SK-N-SH (cell line): ENCODE data around the gene KIAA0513. TPM values are rescaled to one million over a fixed set of nuclear protein-coding genes. Genes with fewer than 3 reads are reported as not detected.

Experiments used
- CTCF ChIA-PET: fragments of 300-600, 350-600 bp; formaldehyde crosslinking; extraction: SDS; loops from one replicate; lab custom pipeline; 2021; lab: Yijun Ruan, JAX
- POLR2A ChIA-PET: fragments of 350-600 bp; sonication (Branson Sonifier 250); formaldehyde crosslinking; extraction: SDS; loops from one replicate; lab custom pipeline; 2020; ENCODE audit warnings: antibody characterized with exemption, inconsistent platforms; lab: Yijun Ruan, JAX
- DNase-seq: peaks from one replicate; pipeline ENCODE4 v3.0.0; 2012
- H2AFZ ChIP-seq: fragments of 200-600 bp; sonication (generic); 2 replicates; pipeline ENCODE4 v1.8.1; 2016; ENCODE audit warnings: antibody characterized with exemption, mild to moderate bottlenecking, low read depth
- H3F3A ChIP-seq: fragments of 200-600 bp; sonication (generic); replicated peaks from 2 replicates; pipeline ENCODE3; 2016; ENCODE audit warnings: antibody characterized with exemption, mild to moderate bottlenecking; ENCODE audit not compliant: insufficient read depth
- H3K27ac ChIP-seq, 2 experiments: fragments of 200-500 bp in 1 of 2; fragments of 200-600 bp in 1 of 2; sonication (Bioruptor generic) in 1 of 2; sonication (generic), shearing (Covaris generic) in 1 of 2; 2 replicates each; pipeline versions ENCODE4 v1.5.1 to v1.6.1; 2014 to 2016; ENCODE audit warnings: low read depth in 2 of 2, inconsistent platforms in 1 of 2, low read length in 1 of 2, mild to moderate bottlenecking in 1 of 2, mixed read lengths in 1 of 2
- H3K27me3 ChIP-seq: fragments of 200-600 bp; sonication (generic), shearing (Covaris generic); 2 replicates; pipeline ENCODE4 v1.6.1; 2016; ENCODE audit warnings: mixed run types; ENCODE audit not compliant: insufficient read depth
- H3K36me3 ChIP-seq, 2 experiments: fragments of 200-500 bp in 1 of 2; fragments of 200-600 bp in 1 of 2; sonication (Bioruptor generic) in 1 of 2; sonication (generic) in 1 of 2; replicated peaks in 1 of 2; 2 replicates each; pipeline versions ENCODE3 to v1.5.1; 2014 to 2016; ENCODE audit warnings: low read length in 1 of 2, mild to moderate bottlenecking in 1 of 2; ENCODE audit not compliant: insufficient read depth in 2 of 2, control insufficient read depth in 1 of 2
- H3K4me1 ChIP-seq, 2 experiments: fragments of 200-500 bp in 1 of 2; fragments of 200-600 bp in 1 of 2; sonication (Bioruptor generic) in 1 of 2; sonication (generic), shearing (Covaris generic) in 1 of 2; 2 replicates each; pipeline versions ENCODE4 v1.5.1 to v1.6.1; 2014 to 2016; ENCODE audit warnings: low read depth in 1 of 2, low read length in 1 of 2, mixed run types in 1 of 2; ENCODE audit not compliant: insufficient read depth in 2 of 2, control insufficient read depth in 1 of 2
- H3K4me2 ChIP-seq: fragments of 200-600 bp; sonication (generic), shearing (Covaris generic); 2 replicates; pipeline ENCODE4 v1.6.1; 2017; ENCODE audit warnings: mixed run types
- H3K4me3 ChIP-seq, 2 experiments: fragments of 200-500 bp in 1 of 2; fragments of 200-600 bp in 1 of 2; sonication (Bioruptor generic) in 1 of 2; sonication (generic), shearing (Covaris generic) in 1 of 2; 2 replicates each; pipeline versions ENCODE4 v1.5.1 to v1.8.1; 2014 to 2016; ENCODE audit warnings: low read depth in 2 of 2, inconsistent platforms in 1 of 2, low read length in 1 of 2, mild to moderate bottlenecking in 1 of 2, mixed read lengths in 1 of 2, moderate library complexity in 1 of 2
- H3K79me2 ChIP-seq: fragments of 200-600 bp; sonication (generic); 2 replicates; pipeline ENCODE4 v1.8.1; 2017; ENCODE audit warnings: mild to moderate bottlenecking; ENCODE audit not compliant: insufficient read depth
- H3K9ac ChIP-seq: fragments of 200-600 bp; sonication (generic); 2 replicates; pipeline ENCODE4 v1.6.1; 2017; ENCODE audit warnings: mixed run types
- H3K9me2 ChIP-seq: fragments of 200-600 bp; sonication (generic); 2 replicates; pipeline ENCODE4 v1.6.1; 2017; ENCODE audit warnings: mixed run types
- H3K9me3 ChIP-seq: fragments of 200-600 bp; sonication (generic); 2 replicates; pipeline ENCODE4 v1.6.1; 2017; ENCODE audit warnings: mixed run types, mild to moderate bottlenecking, moderate library complexity
- H4K20me1 ChIP-seq: fragments of 200-600 bp; sonication (generic); 2 replicates; pipeline ENCODE4 v1.6.1; 2017; ENCODE audit warnings: mild to moderate bottlenecking, mixed run types; ENCODE audit not compliant: insufficient read depth
- ELF1 ChIP-seq: IDR thresholded peaks from 2 replicates; pipeline ENCODE4 v1.4.0; 2012
- EZH2phosphoT487 ChIP-seq: fragments of 200-600 bp; sonication (generic); IDR thresholded peaks from 2 replicates; pipeline ENCODE4 v1.6.1; 2017; ENCODE audit warnings: low read depth, mixed run types, mild to moderate bottlenecking, antibody characterized with exemption, moderate library complexity, borderline replicate concordance
- FOXJ3 ChIP-seq: sonication (generic); formaldehyde crosslinking; IDR thresholded peaks from 2 replicates; pipeline ENCODE4 v1.5.1; 2020; ENCODE audit warnings: mild to moderate bottlenecking, missing genetic modification reagents
- FOXM1 ChIP-seq: IDR thresholded peaks from 2 replicates; pipeline ENCODE4 v1.4.0; 2012; ENCODE audit warnings: low read depth, mild to moderate bottlenecking
- GABPA ChIP-seq: IDR thresholded peaks from 2 replicates; pipeline ENCODE4 v1.4.0; 2012; ENCODE audit warnings: low read depth, mild to moderate bottlenecking
- JUND ChIP-seq: IDR thresholded peaks from 2 replicates; pipeline ENCODE4 v1.4.0; 2012
- NFIC ChIP-seq: IDR thresholded peaks from 2 replicates; pipeline ENCODE4 v1.4.0; 2012; ENCODE audit warnings: borderline replicate concordance
- NRF1 ChIP-seq: IDR thresholded peaks from 2 replicates; pipeline ENCODE4 v1.6.1; 2012; ENCODE audit warnings: low read depth, mild to moderate bottlenecking, low read length
- POLR2AphosphoS5 ChIP-seq: IDR thresholded peaks from 2 replicates; pipeline ENCODE4 v1.6.1; 2012; ENCODE audit warnings: low read depth, low read length
- RAD21 ChIP-seq: IDR thresholded peaks from 2 replicates; pipeline ENCODE4 v1.6.1; 2012; ENCODE audit warnings: mild to moderate bottlenecking, low read length
- RXRA ChIP-seq: IDR thresholded peaks from 2 replicates; pipeline ENCODE4 v1.4.0; 2012; ENCODE audit warnings: low read depth, mild to moderate bottlenecking, borderline replicate concordance
- YY1 ChIP-seq: IDR thresholded peaks from 2 replicates; pipeline ENCODE4 v1.4.0; 2012; ENCODE audit warnings: low read depth, mild to moderate bottlenecking
- WGBS: methylation state at CpG from one replicate; pipeline ENCODE4 v1.1.6; 2017; ENCODE audit warnings: low lambda C conversion rate; 5-methylcytosine and 5-hydroxymethylcytosine counted together
- polyA plus RNA-seq, 3 experiments: library from polyadenylated mRNA; depleted of rRNA; stranded (reverse); fragments of >200 nt; gene quantifications; 2 replicates each; pipeline ENCODE4 v1.2.3, GENCODE V29; 2012
- TF ChIP-seq, protein P1 (sequence below): fragments of 200-600 bp; sonication (generic); IDR thresholded peaks from 2 replicates; pipeline ENCODE4 v1.6.1; 2017; ENCODE audit warnings: antibody characterized with exemption, mild to moderate bottlenecking, moderate library complexity
- TF ChIP-seq, protein P2 (sequence below): IDR thresholded peaks from 2 replicates; pipeline ENCODE4 v1.4.0; 2012; ENCODE audit warnings: low read depth, borderline replicate concordance
- TF ChIP-seq, protein P3 (sequence below): IDR thresholded peaks from 2 replicates; pipeline ENCODE4 v1.4.0; 2012; ENCODE audit warnings: low read depth, borderline replicate concordance
- TF ChIP-seq, protein P4 (sequence below): IDR thresholded peaks from 2 replicates; pipeline ENCODE4 v1.6.1; 2012; ENCODE audit warnings: mild to moderate bottlenecking, low read depth, low read length, moderate library complexity

Gene KIAA0513
- polyA plus RNA-seq, 1 of the 3 experiments (the other 2 are of a cell fraction), result 6.5 TPM

DNA sequence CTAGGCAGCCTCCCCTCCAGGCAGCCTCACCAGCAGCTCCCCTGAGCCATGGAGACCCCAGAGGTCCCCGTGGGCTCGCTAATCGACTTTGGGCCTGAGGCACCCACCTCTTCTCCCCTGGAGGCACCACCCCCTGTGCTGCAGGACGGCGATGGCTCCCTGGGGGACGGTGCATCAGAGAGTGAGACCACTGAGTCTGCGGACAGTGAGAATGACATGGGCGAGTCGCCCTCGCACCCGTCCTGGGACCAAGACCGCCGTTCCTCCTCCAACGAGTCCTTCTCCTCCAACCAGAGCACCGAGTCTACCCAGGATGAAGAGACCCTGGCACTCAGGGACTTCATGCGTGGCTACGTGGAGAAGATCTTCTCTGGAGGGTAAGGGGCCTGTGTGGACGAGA lies 39.4 kb downstream of the KIAA0513 start:
- H3K9me2 ChIP-seq, result no peaks in the 10 kb centered on the region
- H3K9ac ChIP-seq, result no peak overlapping the region
- no peak overlapping the region for H3K27ac ChIP-seq
- H3K36me3 ChIP-seq, result peaks cover 0 to 2% of the 10 kb centered on the region in 2 experiments
- 93% methylated on average over 17 of the region's 18 CpGs for WGBS
- H3K4me1 ChIP-seq, result no peaks in the 10 kb centered on the region
- no peaks in the 10 kb centered on the region for H3K27me3 ChIP-seq
- DNase-seq, result no peak
- H3F3A ChIP-seq, result no peaks in the 10 kb centered on the region
- no peak overlapping the region for H2AFZ ChIP-seq
- no peaks in the 10 kb centered on the region for H3K9me3 ChIP-seq
- H3K4me3 ChIP-seq, result no peak overlapping the region
- TF ChIP-seq NFIC, result no peak
- TF ChIP-seq YY1, result no peak
- TF ChIP-seq, protein P1, sequence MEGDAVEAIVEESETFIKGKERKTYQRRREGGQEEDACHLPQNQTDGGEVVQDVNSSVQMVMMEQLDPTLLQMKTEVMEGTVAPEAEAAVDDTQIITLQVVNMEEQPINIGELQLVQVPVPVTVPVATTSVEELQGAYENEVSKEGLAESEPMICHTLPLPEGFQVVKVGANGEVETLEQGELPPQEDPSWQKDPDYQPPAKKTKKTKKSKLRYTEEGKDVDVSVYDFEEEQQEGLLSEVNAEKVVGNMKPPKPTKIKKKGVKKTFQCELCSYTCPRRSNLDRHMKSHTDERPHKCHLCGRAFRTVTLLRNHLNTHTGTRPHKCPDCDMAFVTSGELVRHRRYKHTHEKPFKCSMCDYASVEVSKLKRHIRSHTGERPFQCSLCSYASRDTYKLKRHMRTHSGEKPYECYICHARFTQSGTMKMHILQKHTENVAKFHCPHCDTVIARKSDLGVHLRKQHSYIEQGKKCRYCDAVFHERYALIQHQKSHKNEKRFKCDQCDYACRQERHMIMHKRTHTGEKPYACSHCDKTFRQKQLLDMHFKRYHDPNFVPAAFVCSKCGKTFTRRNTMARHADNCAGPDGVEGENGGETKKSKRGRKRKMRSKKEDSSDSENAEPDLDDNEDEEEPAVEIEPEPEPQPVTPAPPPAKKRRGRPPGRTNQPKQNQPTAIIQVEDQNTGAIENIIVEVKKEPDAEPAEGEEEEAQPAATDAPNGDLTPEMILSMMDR, result no peak
- no peak for TF ChIP-seq RAD21
- no peak for TF ChIP-seq POLR2AphosphoS5
- TF ChIP-seq, protein P2, sequence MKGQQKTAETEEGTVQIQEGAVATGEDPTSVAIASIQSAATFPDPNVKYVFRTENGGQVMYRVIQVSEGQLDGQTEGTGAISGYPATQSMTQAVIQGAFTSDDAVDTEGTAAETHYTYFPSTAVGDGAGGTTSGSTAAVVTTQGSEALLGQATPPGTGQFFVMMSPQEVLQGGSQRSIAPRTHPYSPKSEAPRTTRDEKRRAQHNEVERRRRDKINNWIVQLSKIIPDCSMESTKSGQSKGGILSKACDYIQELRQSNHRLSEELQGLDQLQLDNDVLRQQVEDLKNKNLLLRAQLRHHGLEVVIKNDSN, result no peak
- TF ChIP-seq NRF1, result no peak
- TF ChIP-seq EZH2phosphoT487, result no peak
- no peak for TF ChIP-seq JUND
- no peak overlapping the region for H3K4me2 ChIP-seq
- POLR2A ChIA-PET, result no interaction called here
- no peaks in the 10 kb centered on the region for H4K20me1 ChIP-seq
- CTCF ChIA-PET, result interaction anchor here (0.9 kb wide), 1 partner anchor 39 kb away, joined by 5 read pairs; the partner anchor contains the start of gene KIAA0513
- H3K79me2 ChIP-seq, result no peaks in the 10 kb centered on the region

DNA sequence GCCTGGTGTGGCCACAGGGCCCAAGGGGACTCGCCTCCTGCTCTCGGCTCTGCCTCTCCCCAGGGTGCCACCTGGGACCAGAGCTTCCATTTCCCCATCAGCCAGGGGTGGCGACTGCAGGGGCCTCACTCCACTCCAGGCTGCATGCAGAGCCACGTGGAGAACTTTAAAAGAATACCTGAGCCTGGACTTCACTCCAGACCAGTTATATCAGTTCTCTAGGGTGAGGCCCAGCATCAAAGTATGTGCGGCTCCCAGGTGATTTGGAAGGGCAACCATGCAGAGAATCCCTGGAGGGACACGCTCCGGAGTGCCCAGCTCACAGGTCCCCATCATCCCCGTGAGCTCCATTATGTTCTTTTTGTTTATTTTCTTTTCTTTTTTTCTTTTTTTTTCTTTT lies 39.8 kb downstream of the KIAA0513 start:
- Histone ChIP-seq H3K9me2 (no peaks in the 10 kb centered on the region), H3K36me3 (peaks cover 0 to 2% of the 10 kb centered on the region in 2 experiments), H3K79me2 (no peaks in the 10 kb centered on the region), H3K27me3 (no peaks in the 10 kb centered on the region), H3F3A (no peaks in the 10 kb centered on the region), H2AFZ (no peak overlapping the region), H3K4me3 (no peak overlapping the region), H3K4me2 (no peak overlapping the region), H4K20me1 (no peaks in the 10 kb centered on the region), H3K9ac (no peak overlapping the region), H3K4me1 (no peaks in the 10 kb centered on the region), H3K9me3 (no peaks in the 10 kb centered on the region), H3K27ac (no peak overlapping the region)
- TF ChIP-seq FOXM1, result no peak
- ChIA-PET CTCF (interaction anchor here (0.8 kb wide), 1 partner anchor 329 kb away, joined by 3 read pairs; no protein-coding TSS in a partner anchor), POLR2A (no interaction called here)
- 82% methylated on average over 6 of the region's 8 CpGs for WGBS
- DNase-seq, result no peak

DNA sequence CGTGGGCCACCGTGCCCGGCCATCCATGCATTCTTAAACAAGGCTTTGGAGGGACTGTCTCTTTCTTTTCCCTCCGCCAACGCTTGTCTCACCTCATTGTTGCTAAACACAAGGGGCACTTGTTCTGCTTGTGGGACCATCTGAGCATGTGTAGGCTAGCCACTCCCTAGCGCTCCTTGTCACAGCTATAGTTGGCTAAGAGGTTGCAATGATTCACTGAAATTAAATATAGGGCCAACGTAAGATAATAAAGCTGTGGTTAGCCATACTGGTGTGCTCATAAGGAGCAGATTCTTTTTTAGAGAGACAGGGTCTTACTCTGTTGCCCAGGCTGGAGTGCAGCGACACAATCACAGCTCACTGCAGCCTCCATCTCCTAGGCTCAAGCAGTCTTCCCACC lies 41.2 kb downstream of the KIAA0513 start:
- Histone ChIP-seq H3K4me3 (no peak overlapping the region), H3K4me2 (no peak overlapping the region), H3K79me2 (no peaks in the 10 kb centered on the region), H3K27me3 (no peaks in the 10 kb centered on the region), H3F3A (no peaks in the 10 kb centered on the region), H3K27ac (no peak overlapping the region), H3K9me2 (no peaks in the 10 kb centered on the region), H3K9me3 (no peaks in the 10 kb centered on the region), H2AFZ (no peak overlapping the region), H4K20me1 (no peaks in the 10 kb centered on the region), H3K9ac (no peak overlapping the region), H3K4me1 (no peaks in the 10 kb centered on the region), H3K36me3 (peaks cover 0 to 2% of the 10 kb centered on the region in 2 experiments)
- ChIA-PET CTCF (no interaction called here), POLR2A (interaction anchor here (0.8 kb wide), 1 partner anchor 150 kb away, joined by 3 read pairs; no protein-coding TSS in a partner anchor)
- 84% methylated on average over 8 of the region's 8 CpGs for WGBS
- DNase-seq, result no peak
- TF ChIP-seq ELF1 (no peak), RAD21 (no peak), FOXJ3 (CRISPR knock-in tag) (no peak), RXRA (no peak), GABPA (no peak), JUND (no peak)
- TF ChIP-seq, protein P3, sequence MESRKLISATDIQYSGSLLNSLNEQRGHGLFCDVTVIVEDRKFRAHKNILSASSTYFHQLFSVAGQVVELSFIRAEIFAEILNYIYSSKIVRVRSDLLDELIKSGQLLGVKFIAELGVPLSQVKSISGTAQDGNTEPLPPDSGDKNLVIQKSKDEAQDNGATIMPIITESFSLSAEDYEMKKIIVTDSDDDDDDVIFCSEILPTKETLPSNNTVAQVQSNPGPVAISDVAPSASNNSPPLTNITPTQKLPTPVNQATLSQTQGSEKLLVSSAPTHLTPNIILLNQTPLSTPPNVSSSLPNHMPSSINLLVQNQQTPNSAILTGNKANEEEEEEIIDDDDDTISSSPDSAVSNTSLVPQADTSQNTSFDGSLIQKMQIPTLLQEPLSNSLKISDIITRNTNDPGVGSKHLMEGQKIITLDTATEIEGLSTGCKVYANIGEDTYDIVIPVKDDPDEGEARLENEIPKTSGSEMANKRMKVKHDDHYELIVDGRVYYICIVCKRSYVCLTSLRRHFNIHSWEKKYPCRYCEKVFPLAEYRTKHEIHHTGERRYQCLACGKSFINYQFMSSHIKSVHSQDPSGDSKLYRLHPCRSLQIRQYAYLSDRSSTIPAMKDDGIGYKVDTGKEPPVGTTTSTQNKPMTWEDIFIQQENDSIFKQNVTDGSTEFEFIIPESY, result no peak
- TF ChIP-seq, protein P4, sequence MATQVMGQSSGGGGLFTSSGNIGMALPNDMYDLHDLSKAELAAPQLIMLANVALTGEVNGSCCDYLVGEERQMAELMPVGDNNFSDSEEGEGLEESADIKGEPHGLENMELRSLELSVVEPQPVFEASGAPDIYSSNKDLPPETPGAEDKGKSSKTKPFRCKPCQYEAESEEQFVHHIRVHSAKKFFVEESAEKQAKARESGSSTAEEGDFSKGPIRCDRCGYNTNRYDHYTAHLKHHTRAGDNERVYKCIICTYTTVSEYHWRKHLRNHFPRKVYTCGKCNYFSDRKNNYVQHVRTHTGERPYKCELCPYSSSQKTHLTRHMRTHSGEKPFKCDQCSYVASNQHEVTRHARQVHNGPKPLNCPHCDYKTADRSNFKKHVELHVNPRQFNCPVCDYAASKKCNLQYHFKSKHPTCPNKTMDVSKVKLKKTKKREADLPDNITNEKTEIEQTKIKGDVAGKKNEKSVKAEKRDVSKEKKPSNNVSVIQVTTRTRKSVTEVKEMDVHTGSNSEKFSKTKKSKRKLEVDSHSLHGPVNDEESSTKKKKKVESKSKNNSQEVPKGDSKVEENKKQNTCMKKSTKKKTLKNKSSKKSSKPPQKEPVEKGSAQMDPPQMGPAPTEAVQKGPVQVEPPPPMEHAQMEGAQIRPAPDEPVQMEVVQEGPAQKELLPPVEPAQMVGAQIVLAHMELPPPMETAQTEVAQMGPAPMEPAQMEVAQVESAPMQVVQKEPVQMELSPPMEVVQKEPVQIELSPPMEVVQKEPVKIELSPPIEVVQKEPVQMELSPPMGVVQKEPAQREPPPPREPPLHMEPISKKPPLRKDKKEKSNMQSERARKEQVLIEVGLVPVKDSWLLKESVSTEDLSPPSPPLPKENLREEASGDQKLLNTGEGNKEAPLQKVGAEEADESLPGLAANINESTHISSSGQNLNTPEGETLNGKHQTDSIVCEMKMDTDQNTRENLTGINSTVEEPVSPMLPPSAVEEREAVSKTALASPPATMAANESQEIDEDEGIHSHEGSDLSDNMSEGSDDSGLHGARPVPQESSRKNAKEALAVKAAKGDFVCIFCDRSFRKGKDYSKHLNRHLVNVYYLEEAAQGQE, result no peak
